Endothelial cell of umbilical vein (primary cell): Measurements from ENCODE around the gene SSBP3. TPM values are rescaled to one million over a fixed set of nuclear protein-coding genes. Genes with fewer than 3 reads are reported as not detected.
A peak's percentile ranks its signal among the peaks of the same experiment; 100 is the strongest.

Experiments
- BruUV-seq: library from RNA; stranded (reverse); fragments of 400-500 nt; replicated peaks from 2 replicates; lab custom pipeline; 2021; lab: Mats Ljungman, UMichigan
- CTCF ChIA-PET: fragments of 300-600, 350-600 bp; sonication (Branson Sonifier 250); formaldehyde crosslinking; loops from one replicate; lab custom pipeline; 2021; ENCODE audit warnings: antibody characterized with exemption, inconsistent platforms; lab: Charles Lee
- POLR2A ChIA-PET: fragments of 300-600, 350-600 bp; sonication (Branson Sonifier 250); formaldehyde crosslinking; loops from one replicate; lab custom pipeline; 2021; ENCODE audit warnings: antibody characterized with exemption, inconsistent platforms; lab: Charles Lee
- DNase-seq: peaks from one replicate; pipeline ENCODE4 v3.0.0-alpha.2; 2011; ENCODE audit warnings: low read depth, low spot score
- FAIRE-seq: peaks from 2 replicates; lab custom pipeline; 2011; peaks lifted over from hg19 to GRCh38; lab: Jason Lieb, UNC
- H2AFZ ChIP-seq: 2 replicates; pipeline ENCODE4 v1.6.0; 2012; ENCODE audit warnings: low read depth, low read length, control low read depth, inconsistent platforms
- H3K27ac ChIP-seq: 2 replicates; pipeline ENCODE4 v1.5.1; 2011; ENCODE audit warnings: low read depth, mild to moderate bottlenecking, control low read depth, low read length, moderate library complexity; ENCODE audit not compliant: insufficient read depth
- H3K27me3 ChIP-seq, 2 experiments: 2 replicates each; pipeline versions ENCODE4 v1.6.0 to v1.6.1; 2011; ENCODE audit warnings: low read length in 2 of 2, mixed read lengths in 1 of 2; ENCODE audit not compliant: control insufficient read depth in 2 of 2, insufficient read depth in 2 of 2
- H3K36me3 ChIP-seq, 2 experiments: 2 replicates in 1 of 2; 3 replicates in 1 of 2; pipeline ENCODE4 v1.5.1; 2011; ENCODE audit warnings: low read length in 2 of 2, mild to moderate bottlenecking in 1 of 2, moderate library complexity in 1 of 2; ENCODE audit not compliant: control insufficient read depth in 2 of 2, insufficient read depth in 2 of 2; ENCODE audit errors: extremely low read depth in 1 of 2
- H3K4me1 ChIP-seq: 3 replicates; pipeline ENCODE4 v1.5.1; 2011; ENCODE audit warnings: mild to moderate bottlenecking, low read length; ENCODE audit not compliant: control insufficient read depth, insufficient read depth; ENCODE audit errors: extremely low read depth
- H3K4me2 ChIP-seq: 2 replicates; pipeline ENCODE4 v1.6.1; 2011; ENCODE audit warnings: low read length, control low read depth, mixed read lengths; ENCODE audit not compliant: insufficient read depth
- H3K4me3 ChIP-seq, 3 experiments: fragments of 200-600 bp in 1 of 3; sonication (generic), shearing (Covaris generic) in 1 of 3; replicated peaks in 1 of 3; 2 replicates each; pipeline ENCODE4 v1.5.1; 2011 to 2016; ENCODE audit warnings: control low read depth in 3 of 3, low read length in 3 of 3, mild to moderate bottlenecking in 2 of 3, inconsistent platforms in 1 of 3, low read depth in 1 of 3, moderate library complexity in 1 of 3; ENCODE audit not compliant: insufficient read depth in 1 of 3
- H3K79me2 ChIP-seq: 2 replicates; pipeline ENCODE4 v1.6.0; 2012; ENCODE audit warnings: low read length, inconsistent platforms; ENCODE audit not compliant: control insufficient read depth, insufficient read depth
- H3K9ac ChIP-seq: replicated peaks from 2 replicates; pipeline ENCODE3; 2011; ENCODE audit warnings: low read length, control low read depth; ENCODE audit not compliant: insufficient read depth; ENCODE audit errors: extremely low read depth
- H3K9me1 ChIP-seq: replicated peaks from 3 replicates; pipeline ENCODE4 v1.6.0; 2011; ENCODE audit warnings: mild to moderate bottlenecking, low read length; ENCODE audit not compliant: control insufficient read depth, insufficient read depth; ENCODE audit errors: extremely low read depth
- H3K9me3 ChIP-seq: replicated peaks from 2 replicates; pipeline ENCODE4 v1.5.1; 2012; ENCODE audit warnings: low read length, inconsistent platforms; ENCODE audit not compliant: control insufficient read depth, insufficient read depth
- H4K20me1 ChIP-seq: replicated peaks from 2 replicates; pipeline ENCODE3; 2011; ENCODE audit warnings: mild to moderate bottlenecking, low read length; ENCODE audit not compliant: control insufficient read depth, insufficient read depth; ENCODE audit errors: extremely low read depth
- GATA2 ChIP-seq: IDR thresholded peaks from 2 replicates; pipeline ENCODE4 v1.7.0; 2011; ENCODE audit warnings: low read depth, mild to moderate bottlenecking, moderate library complexity, mixed read lengths, low read length; ENCODE audit not compliant: insufficient read length, insufficient read depth
- MYC ChIP-seq: IDR thresholded peaks from one replicate; pipeline ENCODE4 v1.6.1; 2011; ENCODE audit warnings: mild to moderate bottlenecking, low read depth, low read length
- POLR2AphosphoS5 ChIP-seq: IDR thresholded peaks from 2 replicates; pipeline ENCODE4 v1.6.1; 2012; ENCODE audit warnings: low read depth, mild to moderate bottlenecking, control low read depth, low read length, moderate library complexity; ENCODE audit not compliant: insufficient read depth
- dilution Hi-C: fragments of 300-500 bp; cut with MboI; formaldehyde crosslinking; loops from one replicate; pipeline ENCODE4 v1.15.0; 2019; ENCODE audit warnings: low sequenced_read_pairs; ENCODE audit not compliant: extremely low pct_ligation_motif_present
- intact Hi-C: fragments of 100-400 bp; cut with micrococcal nuclease; formaldehyde crosslinking; loops from one replicate; pipeline ENCODE4 v1.10.0; 2022
- polyA plus RNA-seq, 4 experiments: library from polyadenylated mRNA; depleted of rRNA in 3 of 4; stranded (reverse) in 3 of 4; unstranded in 1 of 4; fragments of >200 nt; gene quantifications; 2 replicates each; pipeline versions ENCODE4 v1.2.1 to v1.2.3, GENCODE V29; 2011 to 2012; ENCODE audit warnings: missing spikeins in 1 of 4
- total RNA-seq: library from RNA; stranded (reverse); gene quantifications from 2 replicates; pipeline ENCODE4 v1.2.3, GENCODE V29; 2021
- TF ChIP-seq, protein P1 (sequence below), 2 donors: IDR thresholded peaks; 1 replicate in 1 of 2; 2 replicates in 1 of 2; pipeline ENCODE4 v1.5.1; 2011; ENCODE audit warnings: low read length in 2 of 2, mild to moderate bottlenecking in 2 of 2, moderate library complexity in 2 of 2, control low read depth in 1 of 2, inconsistent platforms in 1 of 2, low read depth in 1 of 2; ENCODE audit not compliant: insufficient read depth in 1 of 2; ENCODE audit errors: extremely low read depth in 1 of 2

The SSBP3 gene
- total and polyA plus RNA-seq, 2 donors (not counting 3 experiments of a cell fraction or from before 2014, with no cell fraction given): 44.9 to 59.4 TPM

DNA sequence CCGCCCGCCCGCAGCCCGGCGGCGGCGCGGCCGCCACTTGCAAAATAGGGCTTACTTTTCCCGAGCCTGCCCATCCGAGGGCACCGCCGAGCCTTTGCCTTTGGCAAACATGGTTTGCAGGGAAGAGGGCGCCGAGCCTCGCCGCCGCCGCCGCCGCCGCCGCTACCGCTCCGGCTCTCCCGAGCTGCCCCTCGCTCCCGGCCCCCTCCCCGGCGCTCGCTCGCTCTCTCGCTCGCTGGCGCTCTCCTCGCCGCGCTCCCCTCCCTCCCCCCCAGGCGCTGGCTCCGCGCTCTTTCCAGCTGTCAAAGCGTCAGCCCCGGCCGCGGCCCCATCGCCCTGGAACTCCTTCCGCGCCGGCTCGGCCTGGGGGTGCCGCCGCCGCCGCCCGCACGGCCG is 298 bp downstream of the SSBP3 start:
- dilution Hi-C loops: no loop called here
- no peaks in the 10 kb centered on the region for H3K27me3 ChIP-seq
- DNase-seq (no peak), FAIRE-seq (no peak)
- no peak overlapping the region for H3K9ac ChIP-seq
- TF ChIP-seq MYC: no peak
- no peak for TF ChIP-seq GATA2
- no peaks in the 10 kb centered on the region for H3K9me1 ChIP-seq
- POLR2A ChIA-PET: interaction anchor here (1.4 kb wide), 1 partner anchor 92 kb away, joined by 7 read pairs; no protein-coding TSS in a partner anchor
- H3K36me3 ChIP-seq: peaks cover 8 to 10% of the 10 kb centered on the region in 2 experiments
- peaks cover 41% of the 10 kb centered on the region for H3K4me1 ChIP-seq
- no peak overlapping the region for H3K27ac ChIP-seq
- H3K9me3 ChIP-seq: no peaks in the 10 kb centered on the region
- H3K79me2 ChIP-seq: peaks cover 42% of the 10 kb centered on the region
- H2AFZ ChIP-seq: no peak overlapping the region
- CTCF ChIA-PET: interaction anchor here (0.7 to 2.6 kb wide), 14 partner anchors 9 to 324 kb away, joined by 3 to 109 read pairs (median 4); no protein-coding TSS in a partner anchor
- H4K20me1 ChIP-seq: no peaks in the 10 kb centered on the region
- no peak overlapping the region for H3K4me2 ChIP-seq
- BruUV-seq: no TSS peak
- peak overlapping the region in 1 of 3 experiments; percentile 49 for H3K4me3 ChIP-seq
- intact Hi-C loops: loop anchor here (1.0 to 10.0 kb wide), 5 partner anchors 71 to 354 kb away; partner anchors contain the start of genes CYB5RL, MRPL37, TCEANC2 and TMEM59

DNA sequence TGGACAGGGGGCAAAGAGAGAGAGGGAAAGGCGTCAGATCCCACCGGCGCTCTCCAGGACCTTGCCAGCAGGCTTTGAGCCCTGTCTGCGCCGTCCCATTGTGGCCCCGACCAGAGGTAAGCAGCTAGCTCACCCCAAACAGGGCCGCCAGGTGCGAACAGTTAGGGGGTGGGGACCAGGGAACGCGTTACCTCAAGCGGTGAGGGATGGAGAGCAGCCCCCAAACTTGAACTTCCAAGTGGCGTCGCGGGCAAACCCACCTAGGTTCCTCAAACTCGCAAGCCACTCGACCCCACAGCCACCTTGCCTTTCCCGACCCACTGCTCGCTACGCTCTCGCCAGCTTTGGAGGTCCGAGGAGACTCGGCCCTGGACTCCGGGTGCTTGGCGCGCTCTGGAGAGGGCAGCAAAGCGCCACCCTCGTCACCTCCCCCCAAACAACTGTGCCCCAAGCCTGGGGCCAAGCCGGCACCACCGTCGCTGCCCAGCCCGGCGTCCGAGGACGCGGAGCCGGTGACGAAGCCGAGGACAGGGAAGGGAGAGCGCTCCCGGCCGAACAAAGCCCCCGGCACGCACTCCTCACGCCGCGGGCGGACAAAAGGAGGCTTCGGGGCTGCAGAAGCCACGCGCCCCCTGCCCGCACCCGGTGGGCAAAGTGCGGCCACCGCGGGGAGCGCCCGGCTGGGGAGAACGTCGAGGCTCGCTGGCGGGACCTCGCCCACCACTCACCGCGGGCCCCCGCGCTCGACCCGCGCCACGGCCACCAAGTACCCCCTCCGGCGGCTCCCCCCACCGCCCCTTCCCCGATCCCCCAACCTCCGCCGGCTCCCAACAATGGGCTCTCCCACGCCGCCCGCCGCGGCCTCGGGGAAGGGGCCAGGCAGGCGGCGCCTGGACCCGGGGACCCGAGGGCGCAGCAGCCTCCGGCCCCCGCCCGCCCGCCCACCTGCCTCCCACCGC is 976 bp downstream of the SSBP3 start:
- dilution Hi-C loops: no loop called here
- POLR2A ChIA-PET: interaction anchor here (1.3 kb wide), 1 partner anchor 10 kb away, joined by 3 read pairs; no protein-coding TSS in a partner anchor
- no peak for FAIRE-seq
- H3K9me3 ChIP-seq: no peaks in the 10 kb centered on the region
- no TSS peak for BruUV-seq
- peaks cover 11 to 16% of the 10 kb centered on the region in 2 experiments for H3K36me3 ChIP-seq
- no peaks in the 10 kb centered on the region for H3K27me3 ChIP-seq
- H3K4me2 ChIP-seq: peak overlapping the region; percentile 76
- H3K4me1 ChIP-seq: peaks cover 41% of the 10 kb centered on the region
- TF ChIP-seq, protein P1, sequence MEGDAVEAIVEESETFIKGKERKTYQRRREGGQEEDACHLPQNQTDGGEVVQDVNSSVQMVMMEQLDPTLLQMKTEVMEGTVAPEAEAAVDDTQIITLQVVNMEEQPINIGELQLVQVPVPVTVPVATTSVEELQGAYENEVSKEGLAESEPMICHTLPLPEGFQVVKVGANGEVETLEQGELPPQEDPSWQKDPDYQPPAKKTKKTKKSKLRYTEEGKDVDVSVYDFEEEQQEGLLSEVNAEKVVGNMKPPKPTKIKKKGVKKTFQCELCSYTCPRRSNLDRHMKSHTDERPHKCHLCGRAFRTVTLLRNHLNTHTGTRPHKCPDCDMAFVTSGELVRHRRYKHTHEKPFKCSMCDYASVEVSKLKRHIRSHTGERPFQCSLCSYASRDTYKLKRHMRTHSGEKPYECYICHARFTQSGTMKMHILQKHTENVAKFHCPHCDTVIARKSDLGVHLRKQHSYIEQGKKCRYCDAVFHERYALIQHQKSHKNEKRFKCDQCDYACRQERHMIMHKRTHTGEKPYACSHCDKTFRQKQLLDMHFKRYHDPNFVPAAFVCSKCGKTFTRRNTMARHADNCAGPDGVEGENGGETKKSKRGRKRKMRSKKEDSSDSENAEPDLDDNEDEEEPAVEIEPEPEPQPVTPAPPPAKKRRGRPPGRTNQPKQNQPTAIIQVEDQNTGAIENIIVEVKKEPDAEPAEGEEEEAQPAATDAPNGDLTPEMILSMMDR (IDR thresholded peaks at IDR 0.05; ENCODE audit: extremely low read depth in 1 of 2, insufficient read depth in 1 of 2, low read depth in 1 of 2, low read length in 2 of 2): peak in 1 of 2 donors; percentile 5
- TF ChIP-seq MYC: no peak
- TF ChIP-seq POLR2AphosphoS5: no peak
- H3K9me1 ChIP-seq: no peaks in the 10 kb centered on the region
- H3K9ac ChIP-seq: peak overlapping the region; percentile 55
- no peaks in the 10 kb centered on the region for H4K20me1 ChIP-seq
- H3K79me2 ChIP-seq: peaks cover 49% of the 10 kb centered on the region
- intact Hi-C loops: loop anchor here (1.0 to 10.0 kb wide), 3 partner anchors 70 to 353 kb away; partner anchors contain the start of genes TCEANC2 and TMEM59
- DNase-seq: peak; percentile 30
- H3K27ac ChIP-seq: peak overlapping the region; percentile 20
- CTCF ChIA-PET: interaction anchor here (0.9 to 2.6 kb wide), 6 partner anchors 84 to 283 kb away, joined by 3 to 25 read pairs (median 4); no protein-coding TSS in a partner anchor
- peak overlapping the region; percentile 49 to 69 (median 56) for H3K4me3 ChIP-seq
- peak overlapping the region; percentile 2 for H2AFZ ChIP-seq
